ENCODE data around the gene CFAP73.
"Not testable (repeated sequence)": the region's sequence is repeated elsewhere in the genome, so short reads cannot be mapped to it uniquely, and the experiment has no call there.

The CFAP73 gene

GRCh38 chr12:113120670-113121370 lies 28.7 kb upstream of the CFAP73 start:
- no peak for DNase-seq

DNA sequence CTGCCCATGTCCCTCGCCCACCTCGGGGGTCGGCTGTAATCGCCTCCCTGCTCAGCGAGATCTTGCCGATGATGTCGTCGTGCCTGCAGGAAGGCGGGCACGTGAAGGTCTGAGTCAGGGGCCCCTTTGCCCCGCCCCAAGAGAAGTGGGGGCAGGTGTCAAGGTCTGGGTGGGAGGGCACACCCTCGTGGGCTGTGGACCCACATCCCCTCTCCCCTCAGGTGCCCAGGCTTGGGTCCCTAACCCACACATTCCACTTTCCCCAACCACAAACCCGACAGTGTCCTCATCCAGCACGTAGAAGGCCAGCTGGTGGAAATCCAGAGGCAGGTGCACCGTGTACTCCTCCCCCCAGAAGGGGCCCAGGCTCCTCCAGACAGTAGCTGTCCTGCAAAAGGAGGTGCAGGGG lies 21.7 kb upstream of the CFAP73 start:
- DNase-seq: no peak

- no peak for DNase-seq
Measured at GRCh38 chr12:113128802-113129663, 20.5 kb upstream of the CFAP73 start.

- DNase-seq: no peak
Measured at GRCh38 chr12:113129664-113130456, 19.7 kb upstream of the CFAP73 start.

- DNase-seq: no peak
Measured at GRCh38 chr12:113130457-113131135, 18.9 kb upstream of the CFAP73 start.

DNA sequence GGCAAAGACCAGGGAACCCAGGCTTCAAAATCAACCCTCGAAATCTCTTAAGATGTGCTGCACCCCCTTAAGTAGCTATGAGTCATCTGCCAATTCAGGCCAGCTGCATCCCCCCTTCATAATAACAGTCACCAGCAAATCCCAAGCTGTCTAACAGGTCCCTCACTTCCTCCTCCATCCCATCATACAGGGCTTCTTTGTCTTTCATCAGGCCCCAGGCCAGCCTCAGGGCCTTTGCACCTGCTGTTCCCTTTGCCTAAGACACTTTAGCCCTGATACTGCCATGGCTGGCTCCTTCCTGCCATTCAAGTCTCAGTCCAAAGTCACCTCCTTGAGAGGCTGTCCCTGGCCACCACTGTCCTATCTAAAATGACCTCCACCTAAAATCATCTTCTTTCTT lies 18.0 kb upstream of the CFAP73 start:
- DNase-seq: no peak

DNA sequence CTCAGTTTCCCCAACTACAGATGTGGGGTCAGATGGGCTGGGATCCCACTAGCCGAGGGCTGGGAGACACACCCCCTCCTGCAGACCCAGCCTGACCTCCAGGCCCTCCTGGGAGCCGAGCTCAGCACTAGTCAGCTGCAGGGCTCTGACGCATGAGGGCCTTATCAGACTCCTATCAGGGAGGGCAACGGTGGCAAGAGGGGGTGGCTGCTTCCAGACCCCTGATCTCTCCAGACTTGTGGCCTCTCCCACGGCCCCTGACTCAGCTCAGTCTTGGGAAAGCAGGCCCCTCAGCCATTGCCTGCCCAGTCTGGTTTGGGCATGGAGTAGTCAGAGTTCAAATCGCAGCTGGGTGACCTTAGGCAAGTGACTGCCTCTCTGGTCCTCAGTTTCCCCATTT lies 16.5 kb upstream of the CFAP73 start:
- DNase-seq: no peak

GRCh38 chr12:113133666-113134065 lies 15.9 kb upstream of the CFAP73 start:
- no peak for DNase-seq

GRCh38 chr12:113134071-113134470 lies 15.5 kb upstream of the CFAP73 start:
- DNase-seq: no peak

DNA sequence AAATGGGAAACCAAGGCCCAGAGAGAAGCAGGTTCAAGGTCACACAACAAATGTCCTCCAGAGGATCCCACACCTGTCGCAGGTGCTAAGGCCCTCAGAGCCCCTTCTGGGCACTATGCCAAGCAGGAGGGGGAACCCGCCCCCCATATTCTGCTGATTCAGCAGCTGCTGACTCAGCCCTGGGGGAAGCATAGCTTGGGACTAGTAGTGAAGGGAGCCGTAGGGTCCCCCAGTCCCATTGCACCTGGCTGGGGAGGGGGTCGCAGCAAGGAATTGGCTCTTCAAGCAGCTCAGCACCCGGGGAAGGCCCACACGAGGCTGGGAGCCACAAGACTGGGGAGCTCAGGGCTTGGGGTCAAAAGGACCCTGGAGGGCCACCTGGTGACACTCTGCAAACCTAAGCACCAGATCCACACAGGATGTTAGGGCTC lies 15.0 kb upstream of the CFAP73 start:
- DNase-seq: peak; percentile 74

DNA sequence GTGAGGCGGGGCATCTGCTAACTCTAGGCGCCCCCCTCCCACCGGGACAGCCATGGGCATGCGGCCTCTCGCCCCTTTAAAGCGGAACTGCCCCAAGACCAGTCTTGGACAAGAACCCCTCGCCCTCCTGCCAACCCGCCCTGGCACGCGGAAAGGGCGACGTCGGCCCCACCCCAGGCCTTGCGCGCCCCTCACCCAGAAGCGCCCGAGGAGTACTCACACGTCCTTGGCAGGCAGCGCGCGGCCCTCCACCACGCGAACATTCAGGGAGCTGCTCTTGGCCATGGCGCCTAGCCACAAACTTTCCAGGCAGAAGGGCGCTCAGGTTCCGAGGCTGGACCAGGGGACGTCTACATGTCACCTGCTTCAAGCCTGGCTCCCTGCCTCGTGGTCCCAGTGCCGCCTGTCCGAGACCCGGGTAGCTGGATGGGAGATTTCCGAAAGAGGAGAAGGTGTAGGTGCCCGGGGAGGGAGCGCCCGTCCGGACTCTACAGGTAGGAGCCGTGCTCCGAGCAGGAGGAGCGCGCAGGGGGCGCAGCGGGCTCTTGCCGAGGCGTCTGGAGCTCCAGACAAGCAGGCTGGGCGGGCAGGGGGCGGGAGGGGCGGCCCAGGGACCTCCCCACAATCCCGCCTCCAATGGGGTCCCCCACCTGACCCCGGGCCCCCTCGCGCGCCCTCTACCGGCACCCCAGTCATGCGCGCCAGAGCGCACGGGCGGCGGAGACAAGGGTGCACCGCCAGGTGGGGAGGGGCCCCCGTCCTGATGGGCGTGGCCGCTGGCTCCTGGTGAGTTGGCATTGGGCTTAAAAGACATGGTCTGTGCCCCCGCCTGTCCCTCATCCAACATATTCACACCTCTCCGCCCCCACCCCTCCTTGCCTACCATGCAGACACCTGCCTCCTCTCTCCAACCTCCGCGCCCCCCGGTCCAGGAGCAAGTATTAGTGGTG lies 14.1 kb upstream of the CFAP73 start, which contains the start of gene RASAL1:
RASAL1 (minus strand) TSS at position 584 of the 950 bp plus-strand sequence; CDS start at position 285, 299 bp downstream.
- DNase-seq: peak; percentile 71

- DNase-seq: no peak
Measured at GRCh38 chr12:113136128-113136989, 13.2 kb upstream of the CFAP73 start.

- no peak for DNase-seq
Measured at GRCh38 chr12:113136990-113137511, 12.5 kb upstream of the CFAP73 start.

DNA sequence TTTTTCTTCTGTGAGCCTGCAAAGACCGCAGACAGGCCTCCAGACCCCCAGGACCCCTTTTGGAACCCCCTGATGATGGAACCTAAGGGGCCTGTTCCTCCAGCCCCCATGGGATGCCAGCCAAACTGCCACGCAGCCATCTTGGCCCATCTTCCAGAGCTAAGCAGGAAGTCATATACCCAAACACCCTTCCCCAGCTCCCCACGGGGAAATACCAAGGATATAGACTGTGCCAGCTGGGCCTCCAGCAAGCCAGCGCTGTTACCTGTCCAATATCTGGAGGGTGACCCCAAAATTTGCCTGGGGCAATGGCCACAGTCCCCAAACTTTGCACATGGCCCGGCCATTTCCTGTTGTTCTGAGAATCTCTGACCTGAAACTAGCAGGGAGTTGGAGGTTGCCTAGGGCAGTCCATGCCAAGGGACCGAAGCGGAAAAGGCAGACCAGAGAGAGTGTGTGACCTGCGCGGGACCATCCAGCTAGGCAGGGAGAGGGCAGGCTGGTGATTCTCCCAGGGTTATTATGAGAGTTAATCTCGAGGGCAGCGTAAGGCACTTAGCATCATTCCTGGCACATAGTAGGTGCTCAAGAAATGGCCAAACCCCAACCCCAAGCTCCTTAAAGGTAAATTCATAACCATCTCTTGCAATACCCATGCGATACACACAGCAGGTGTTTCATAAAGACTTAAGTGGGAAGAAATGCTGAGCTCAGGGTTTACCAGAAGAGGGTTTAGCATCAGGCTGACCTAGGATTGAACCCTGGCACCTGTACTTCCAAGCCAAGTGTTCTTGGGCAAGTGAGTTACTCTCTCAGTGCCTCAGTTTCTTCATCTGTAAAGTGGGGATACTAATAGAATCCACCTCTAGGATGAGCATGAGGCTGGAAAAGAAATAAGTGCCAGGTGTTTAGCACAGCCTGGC lies 11.4 kb upstream of the CFAP73 start:
- no peak for DNase-seq

GRCh38 chr12:113138826-113139225 lies 10.7 kb upstream of the CFAP73 start:
- DNase-seq: no peak

DNA sequence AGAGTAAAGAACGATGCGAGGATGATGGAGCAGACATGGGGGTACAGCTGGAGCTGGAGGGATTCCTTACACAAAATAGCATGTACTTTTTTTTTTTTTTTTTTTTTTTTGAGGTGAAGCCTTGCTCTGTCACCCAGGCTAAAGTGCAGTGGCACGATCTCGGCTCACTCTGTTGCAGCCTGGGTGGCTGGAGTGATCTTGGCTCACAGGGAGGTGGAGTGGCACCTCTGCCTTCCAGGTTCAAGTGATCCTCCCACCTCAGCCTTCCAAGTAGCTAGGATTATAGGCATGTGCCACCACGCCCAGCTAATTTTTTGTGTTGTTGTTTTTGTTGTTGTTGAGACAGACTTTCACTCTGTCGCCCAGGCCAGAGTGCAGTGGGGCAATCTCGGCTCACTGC lies 8.8 kb upstream of the CFAP73 start:
- DNase-seq: no peak

DNA sequence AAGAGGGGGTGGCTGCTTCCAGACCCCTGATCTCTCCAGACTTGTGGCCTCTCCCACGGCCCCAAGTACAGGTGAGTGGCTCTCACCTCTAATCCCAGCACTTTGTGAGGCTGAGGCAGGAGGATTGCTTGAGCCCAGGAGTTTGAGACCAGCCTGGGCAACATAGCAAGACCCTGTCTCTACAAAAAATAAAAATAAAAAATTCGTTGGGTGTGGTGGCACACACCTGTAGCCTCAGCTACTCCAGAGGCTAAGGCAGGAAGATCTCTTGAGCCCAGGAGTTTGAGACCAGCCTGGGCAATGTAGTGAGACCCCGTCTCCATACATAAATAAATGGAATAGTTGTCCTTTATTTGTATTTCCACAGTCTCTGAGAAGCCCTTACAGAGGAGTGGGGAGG lies 7.8 kb upstream of the CFAP73 start:
- DNase-seq: not testable (repeated sequence)

DNA sequence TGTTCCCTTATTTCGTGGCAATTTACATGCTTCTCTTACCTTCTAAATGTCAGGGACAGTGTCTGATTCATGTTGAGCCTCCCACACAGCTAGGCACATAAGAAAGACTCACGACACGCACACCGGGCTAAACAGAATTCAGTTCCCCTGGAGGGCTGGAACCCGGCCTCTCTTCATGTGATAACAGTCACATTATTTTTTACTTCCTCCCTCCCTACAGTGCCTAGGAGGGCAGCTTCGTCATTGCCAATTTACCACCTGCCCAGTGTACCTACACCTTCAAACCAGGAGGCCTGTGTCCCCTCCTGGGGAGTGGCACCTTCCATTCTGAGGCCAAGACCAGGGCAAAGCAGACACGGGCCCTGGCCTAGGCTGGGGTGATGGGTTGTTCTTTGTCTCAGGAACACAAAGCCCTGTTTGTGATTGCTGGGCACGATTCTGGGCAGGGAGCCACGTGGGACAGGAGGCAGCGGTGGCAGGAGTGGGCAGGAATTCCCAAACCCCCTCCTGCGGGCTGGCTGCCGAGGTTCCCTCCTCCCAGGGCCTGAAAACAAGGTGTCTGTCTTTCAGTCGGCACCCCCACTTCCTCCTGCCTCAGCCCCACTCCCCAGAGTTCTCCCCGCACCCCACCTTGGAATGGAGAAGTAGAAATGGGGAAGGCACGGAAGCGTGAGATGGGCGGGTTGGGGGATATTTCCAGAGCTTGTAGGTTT lies 7.2 kb upstream of the CFAP73 start:
- no peak for DNase-seq

Data from DMS79 (cell line).